ENCODE data around the gene EDEM1.

DNA sequence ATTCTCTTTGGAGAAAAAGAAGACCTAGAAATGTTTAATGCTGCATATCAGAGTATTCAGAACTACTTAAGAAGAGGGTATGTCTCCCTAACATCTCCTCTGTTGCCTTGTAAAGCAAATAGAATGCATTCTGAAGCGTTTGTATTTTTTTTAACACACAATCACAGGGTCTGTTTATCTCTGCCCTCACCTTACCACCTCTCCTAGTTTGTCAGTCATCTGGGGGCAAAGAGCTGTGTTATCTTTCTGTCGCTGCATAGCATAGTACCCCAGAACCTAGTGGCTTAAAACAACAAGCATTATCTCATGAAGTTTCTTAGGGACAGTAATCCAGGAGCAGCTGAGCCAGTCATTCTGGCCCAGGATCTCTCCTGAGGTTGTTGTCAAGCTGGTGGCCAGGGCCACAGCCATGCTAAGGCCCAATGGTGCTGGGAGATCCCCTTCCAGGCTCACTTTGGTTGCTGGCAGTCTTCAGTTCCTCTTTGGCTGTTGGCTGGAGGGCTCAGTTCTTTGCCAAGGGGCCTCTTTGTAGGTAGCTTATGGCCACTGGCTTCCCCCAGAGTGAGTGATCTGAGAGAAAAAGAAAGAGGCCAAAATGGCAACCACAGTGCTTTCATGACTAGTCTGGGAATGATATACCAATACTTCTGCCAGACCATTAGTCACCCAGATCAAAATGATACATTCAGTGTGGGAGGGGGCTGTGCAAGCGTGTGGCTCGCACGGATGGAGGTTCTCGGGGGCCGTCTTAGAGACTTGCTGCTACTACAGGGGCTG is 17.8 kb downstream of the EDEM1 start:
- TF ChIP-seq YY1 (IDR thresholded peaks at IDR 0.05; ENCODE audit: insufficient read depth, insufficient read length) (no peak), ZNF274 (IDR thresholded peaks at IDR 0.05; ENCODE audit: low read depth, low read length) (no peak), SUZ12 (IDR thresholded peaks at IDR 0.05; ENCODE audit: extremely low read depth, insufficient read depth, insufficient read length) (no peak)
